GM18909 (cell line): Measurements from ENCODE around the gene UBALD1.

Experiments
- ATAC-seq: cut with Tn5 transposase; IDR thresholded peaks from one replicate; pipeline ENCODE4 v1.9.1; 2021; ENCODE audit warnings: mild to moderate bottlenecking; ENCODE audit not compliant: unreplicated experiment, poor library complexity

Gene UBALD1

DNA sequence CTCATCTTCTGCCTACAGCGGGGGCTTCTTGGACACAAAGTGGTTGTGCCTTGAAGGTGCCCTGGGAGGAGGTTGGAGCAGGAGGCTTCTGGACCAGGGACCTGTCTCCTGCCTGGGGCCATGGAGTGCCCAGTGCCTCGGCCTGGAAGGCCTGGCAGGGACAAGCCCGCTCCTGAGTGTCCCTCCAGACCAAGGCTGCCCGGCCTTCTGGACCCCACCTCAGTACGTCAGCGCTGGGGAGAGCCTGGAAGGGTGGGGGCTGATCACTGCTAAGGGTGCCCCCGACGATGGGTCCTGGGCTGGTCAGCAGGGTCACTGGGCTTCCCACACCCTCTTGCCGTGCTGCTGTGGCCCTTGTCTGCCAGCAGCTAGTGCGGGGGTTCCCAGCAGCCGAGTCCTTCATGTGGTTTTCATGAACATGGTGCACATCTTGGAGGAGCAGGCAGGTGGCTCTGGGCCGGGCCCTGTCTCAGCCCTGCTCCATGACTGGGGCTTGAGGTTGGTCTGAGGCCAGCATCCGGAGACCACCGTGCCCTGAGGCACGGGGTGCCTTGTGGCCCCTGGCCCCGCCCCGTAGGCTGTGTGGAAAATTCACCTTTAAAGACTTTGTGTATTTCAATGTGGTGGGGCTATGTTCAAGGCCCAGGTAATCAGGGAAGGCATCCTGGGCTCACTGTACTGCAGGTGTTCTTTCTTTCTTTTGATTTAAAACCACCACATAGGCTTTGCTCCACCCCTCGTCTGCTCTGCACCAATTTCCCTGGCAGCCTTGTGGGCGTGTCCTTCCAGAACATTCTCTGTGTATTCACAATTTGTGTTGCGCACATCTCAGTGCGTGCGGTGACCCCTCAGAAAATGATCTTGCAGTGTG lies 32.3 kb upstream of the UBALD1 start:
- ATAC-seq = no peak

DNA sequence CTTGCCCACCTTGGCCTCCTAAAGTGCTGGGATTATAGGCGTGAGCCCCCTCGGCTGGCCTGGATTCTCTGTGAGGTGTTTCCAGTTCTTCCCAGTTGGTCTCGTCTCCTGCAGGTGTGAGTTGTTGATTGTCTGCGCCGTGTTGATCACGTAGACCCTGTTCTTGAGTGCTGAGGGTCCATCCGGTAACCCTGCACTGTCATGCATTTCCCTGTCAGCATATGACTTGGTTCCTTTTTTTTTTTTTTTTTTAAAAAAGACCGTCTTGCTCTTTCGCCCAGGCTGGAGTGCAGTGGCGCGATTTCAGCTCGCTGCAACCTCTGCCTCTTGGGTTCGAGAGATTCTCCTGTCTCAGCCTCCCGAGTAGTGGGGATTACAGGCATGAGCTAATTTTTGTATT lies 27.2 kb upstream of the UBALD1 start:
- no peak for ATAC-seq

DNA sequence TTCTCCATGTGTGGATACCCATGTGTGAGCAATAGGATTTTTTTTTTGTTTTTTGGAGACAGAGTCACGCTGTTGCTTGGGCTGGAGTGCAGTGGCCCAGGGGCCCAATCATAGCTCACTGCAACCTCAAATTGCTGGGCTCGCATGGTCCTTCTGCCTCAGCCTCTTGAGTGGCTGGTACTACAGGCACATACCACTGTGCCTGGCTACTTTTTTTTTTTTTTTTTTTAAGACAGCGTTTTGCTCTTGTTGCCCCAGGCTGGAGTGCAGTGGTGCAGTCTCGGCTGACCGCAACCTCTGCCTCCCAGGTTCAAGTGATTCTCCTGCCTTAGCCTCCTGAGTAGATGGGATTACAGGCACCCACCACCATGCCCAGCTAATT lies 26.6 kb upstream of the UBALD1 start:
- ATAC-seq = no peak

DNA sequence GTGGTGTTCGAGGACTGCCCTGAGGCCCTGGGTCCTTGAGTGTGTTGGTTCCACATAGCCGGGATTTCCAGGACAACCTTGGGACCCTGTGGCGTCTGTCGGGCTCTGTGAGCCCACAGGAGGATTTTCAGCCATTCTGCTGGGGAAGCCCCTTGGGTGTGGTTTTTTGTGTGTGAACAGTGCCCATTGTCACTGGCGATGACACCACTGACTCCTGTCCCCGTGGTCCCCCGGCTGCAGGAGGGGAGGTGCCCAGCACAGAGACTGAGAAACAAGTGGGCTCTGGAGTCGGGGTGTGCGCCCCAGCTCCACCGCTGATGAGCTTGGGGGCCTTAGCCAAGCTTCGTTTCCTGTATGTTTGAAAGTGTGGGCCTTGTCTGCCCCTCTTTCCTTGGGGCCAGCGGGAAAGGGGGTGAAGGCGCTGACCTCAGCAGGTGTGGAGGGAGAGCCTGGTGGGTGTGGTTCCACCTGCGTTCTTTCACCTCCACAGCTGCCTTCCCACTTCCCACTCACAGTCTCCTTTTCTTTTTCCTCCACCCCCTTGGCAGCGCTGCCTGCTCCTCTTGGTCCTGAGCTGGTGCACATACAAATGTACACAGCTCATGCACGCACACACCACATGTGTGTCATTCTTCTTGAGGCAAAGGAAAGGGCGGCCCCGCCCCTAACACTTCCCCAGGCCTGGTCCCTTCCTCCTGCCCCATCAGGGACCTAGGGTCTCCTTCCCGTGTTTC lies 26.1 kb upstream of the UBALD1 start:
- ATAC-seq = no peak

- ATAC-seq = no peak
Measured at GRCh38 chr16:4639899-4640509, 25.3 kb upstream of the UBALD1 start.

DNA sequence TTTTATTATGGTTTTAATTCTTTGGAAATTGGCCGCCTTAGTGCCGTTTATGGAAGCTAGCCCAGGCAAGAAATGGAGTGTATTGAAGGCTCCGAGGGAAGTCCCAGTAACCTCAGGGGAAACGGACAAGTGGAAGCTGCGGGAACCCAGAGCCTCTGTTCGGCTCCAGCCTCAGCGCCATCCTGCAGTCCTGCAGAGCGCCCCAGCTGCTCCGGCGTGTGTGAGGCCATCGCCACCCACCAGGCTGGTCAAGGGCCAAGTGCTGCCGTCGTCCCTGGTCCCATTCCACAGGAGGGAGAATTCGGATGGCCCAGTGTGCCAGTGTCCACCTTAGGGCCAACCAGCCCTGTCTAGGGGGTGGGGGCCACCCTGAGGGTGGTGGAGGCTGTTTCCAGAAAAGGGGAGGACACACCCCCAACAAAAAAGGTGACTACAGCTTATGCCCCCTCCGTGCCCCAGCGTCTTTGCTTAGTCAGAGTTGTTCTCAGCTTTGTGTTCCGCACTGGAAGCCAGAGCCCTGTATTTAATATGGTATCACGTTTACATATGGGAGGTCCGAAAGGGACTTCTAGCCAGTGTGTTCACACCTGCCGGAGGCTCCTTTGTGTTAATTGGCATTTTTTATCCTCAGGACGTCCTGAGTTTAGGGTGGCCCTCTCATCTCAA lies 22.9 kb upstream of the UBALD1 start:
- no peak for ATAC-seq

GRCh38 chr16:4636196-4636595 lies 21.5 kb upstream of the UBALD1 start:
- no peak for ATAC-seq

DNA sequence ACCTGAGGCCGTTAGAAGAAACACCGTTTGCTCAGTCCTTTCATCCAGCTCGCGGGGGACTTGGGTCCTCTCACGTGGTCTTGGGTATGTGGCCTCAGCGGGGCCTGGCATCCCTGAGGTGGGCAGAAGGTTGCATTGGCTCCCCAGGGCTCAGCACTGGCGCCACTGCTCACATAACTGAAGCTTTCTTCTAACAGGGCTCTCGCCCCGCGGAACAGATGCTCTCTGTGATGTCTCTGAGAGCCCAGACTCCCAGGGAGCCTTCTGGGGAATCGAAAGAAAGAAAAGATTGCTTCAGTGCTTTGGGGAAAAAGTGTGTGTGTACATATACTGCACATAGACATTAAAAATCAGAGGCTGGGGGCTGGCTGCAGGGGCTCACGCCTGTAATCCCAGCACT lies 20.1 kb upstream of the UBALD1 start:
- no peak for ATAC-seq

GRCh38 chr16:4633910-4634635 lies 19.4 kb upstream of the UBALD1 start:
- no peak for ATAC-seq

DNA sequence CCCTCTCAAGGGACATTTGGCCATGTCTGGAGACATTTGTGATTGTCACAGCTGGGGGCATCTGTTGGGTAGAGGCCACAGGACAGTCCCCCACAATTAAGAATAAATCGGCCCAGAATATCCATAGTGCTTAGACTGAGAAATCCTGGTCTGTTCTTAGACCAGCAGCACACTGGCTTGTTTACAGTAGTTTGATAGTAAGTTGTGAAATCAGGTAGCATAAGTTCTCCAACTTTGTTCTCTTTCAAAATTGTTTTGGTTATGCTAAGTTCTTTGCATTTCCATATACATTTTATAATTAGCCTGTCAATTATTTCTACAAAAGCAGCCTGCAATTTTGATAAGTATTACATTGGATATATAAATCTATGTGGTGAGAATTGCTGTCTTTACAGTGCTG lies 16.8 kb upstream of the UBALD1 start:
- ATAC-seq = no peak

DNA sequence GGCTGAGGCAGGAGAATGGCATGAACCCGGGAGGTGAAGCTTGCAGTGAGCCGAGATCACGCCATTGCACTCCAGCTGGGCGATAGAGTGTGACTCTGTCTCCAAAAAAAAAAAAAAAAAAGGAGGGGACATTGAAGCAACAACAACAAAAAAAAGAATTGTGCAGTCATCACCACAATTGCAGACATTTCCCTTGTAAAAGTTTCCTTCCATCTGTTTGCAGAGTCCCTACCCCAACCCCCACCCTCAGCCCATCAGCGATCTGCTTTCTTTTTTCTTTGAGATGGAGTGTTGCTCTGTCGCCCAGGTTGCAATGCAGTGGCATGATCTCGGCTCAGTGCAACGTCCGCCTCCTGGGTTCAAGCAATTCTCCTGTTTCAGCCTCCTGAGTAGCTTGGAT lies 13.6 kb upstream of the UBALD1 start:
- no peak for ATAC-seq

GRCh38 chr16:4626396-4626795 lies 11.7 kb upstream of the UBALD1 start:
- no peak for ATAC-seq

- ATAC-seq = no peak
Measured at GRCh38 chr16:4625560-4626159, 11.0 kb upstream of the UBALD1 start.

- peak; percentile 56 for ATAC-seq
Measured at GRCh38 chr16:4624827-4625559, 10.3 kb upstream of the UBALD1 start.

DNA sequence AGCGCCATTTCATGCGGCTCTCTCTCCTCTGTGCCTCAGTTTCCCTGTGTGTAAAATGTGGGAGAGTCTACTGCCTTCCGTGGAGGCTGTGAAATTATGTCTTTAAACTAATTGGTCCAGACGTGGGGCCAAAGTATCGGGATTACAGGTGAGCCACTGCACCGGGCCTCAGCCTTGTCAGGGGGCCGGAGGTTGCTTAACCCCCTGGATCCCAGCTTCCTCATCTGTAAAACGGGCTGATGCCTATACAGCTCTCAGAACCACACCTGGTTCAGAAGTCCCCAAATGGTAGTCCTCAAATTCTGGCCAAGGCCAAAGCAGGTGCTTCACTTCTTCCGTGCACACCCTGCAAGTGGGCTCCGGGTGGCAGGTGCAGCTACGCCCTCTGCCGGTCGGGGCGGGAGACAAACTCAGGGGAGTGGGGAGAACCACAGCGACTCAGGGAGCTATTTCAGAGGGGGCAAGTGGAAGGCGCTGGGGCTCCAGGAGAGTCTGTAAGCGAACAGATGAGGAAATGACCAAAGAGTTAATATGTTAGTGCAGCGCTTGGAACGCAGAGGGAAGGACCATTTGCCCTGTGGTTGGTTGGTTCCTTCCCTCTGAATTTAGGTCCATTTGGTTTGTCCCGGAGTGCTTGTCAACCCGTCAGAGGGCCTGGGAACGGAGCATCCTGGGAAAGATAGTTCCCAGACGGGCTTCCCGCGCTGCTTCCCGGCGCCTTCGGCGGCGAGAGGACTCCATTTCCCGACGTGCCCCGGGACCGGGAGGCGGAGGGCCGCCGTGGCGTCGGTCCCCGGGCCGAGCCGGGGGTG lies 9.5 kb upstream of the UBALD1 start, which contains the start of gene MGRN1:
TSS of gene MGRN1 (plus strand) at position 812 of the 812 bp plus-strand sequence. CDS start 135 bp downstream, outside the sequence.
- peak; percentile 71 for ATAC-seq

- ATAC-seq = no peak
Measured at GRCh38 chr16:4623593-4623992, 8.9 kb upstream of the UBALD1 start.

- no peak for ATAC-seq
Measured at GRCh38 chr16:4618645-4619418, 4.1 kb upstream of the UBALD1 start.
